ENCODE data around the gene ASTL.

ASTL gene

DNA sequence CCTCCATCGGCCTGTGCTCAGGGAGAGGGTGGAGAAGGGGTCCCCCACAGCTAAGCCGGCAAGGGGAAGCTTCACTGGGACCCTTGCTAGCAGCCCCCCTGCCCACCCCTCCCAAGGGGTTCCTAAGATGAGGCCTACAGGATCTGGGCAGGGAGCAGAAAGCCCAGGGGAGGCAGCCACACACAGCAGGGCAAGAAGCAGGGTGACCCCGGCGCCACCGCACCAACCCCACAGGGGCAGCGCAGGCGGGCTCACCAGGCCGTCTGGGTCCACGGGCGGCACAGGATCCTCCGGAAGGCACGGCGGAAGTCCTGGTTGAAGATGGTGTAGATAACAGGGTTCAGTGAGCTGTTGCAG, 23.8 kb downstream of the ASTL start:
- Mint-ChIP-seq H3K27me3 (ENCODE audit: low read depth, poor library complexity) (peaks cover 65% of the 10 kb centered on the region), H3K9me3 (peaks cover 10% of the 10 kb centered on the region), H3K36me3 (ENCODE audit: low read depth) (peaks cover 6% of the 10 kb centered on the region), H3K27ac (no peak overlapping the region), H3K4me1 (peaks cover 18% of the 10 kb centered on the region), H3K4me3 (peak overlapping the region; percentile 34)
- TF ChIP-seq, protein P1, sequence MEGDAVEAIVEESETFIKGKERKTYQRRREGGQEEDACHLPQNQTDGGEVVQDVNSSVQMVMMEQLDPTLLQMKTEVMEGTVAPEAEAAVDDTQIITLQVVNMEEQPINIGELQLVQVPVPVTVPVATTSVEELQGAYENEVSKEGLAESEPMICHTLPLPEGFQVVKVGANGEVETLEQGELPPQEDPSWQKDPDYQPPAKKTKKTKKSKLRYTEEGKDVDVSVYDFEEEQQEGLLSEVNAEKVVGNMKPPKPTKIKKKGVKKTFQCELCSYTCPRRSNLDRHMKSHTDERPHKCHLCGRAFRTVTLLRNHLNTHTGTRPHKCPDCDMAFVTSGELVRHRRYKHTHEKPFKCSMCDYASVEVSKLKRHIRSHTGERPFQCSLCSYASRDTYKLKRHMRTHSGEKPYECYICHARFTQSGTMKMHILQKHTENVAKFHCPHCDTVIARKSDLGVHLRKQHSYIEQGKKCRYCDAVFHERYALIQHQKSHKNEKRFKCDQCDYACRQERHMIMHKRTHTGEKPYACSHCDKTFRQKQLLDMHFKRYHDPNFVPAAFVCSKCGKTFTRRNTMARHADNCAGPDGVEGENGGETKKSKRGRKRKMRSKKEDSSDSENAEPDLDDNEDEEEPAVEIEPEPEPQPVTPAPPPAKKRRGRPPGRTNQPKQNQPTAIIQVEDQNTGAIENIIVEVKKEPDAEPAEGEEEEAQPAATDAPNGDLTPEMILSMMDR (IDR thresholded peaks at IDR 0.05), result no peak
- DNase-seq, result no peak

DNA sequence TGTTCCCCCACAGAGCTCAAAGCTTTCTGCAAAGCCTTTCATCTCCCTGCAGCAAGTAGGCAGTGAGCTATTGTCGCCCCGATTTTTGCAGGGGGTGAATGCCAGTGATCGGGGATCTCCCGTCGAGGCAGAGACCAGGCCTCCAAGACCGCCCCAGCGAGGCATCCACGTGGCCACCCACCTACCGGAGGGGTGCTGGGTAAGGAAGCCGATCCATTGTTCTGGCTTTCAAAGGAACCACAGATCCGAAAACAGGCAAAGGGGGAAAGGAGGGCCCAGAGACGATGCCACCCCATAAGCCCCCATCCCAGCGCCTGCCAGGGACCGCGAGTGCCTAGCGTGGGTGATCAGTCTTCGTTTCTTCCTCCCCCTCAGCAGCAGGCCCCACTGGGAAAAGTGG, 24.4 kb downstream of the ASTL start:
- peaks cover 24% of the 10 kb centered on the region for H3K4me1 Mint-ChIP-seq
- peaks cover 6% of the 10 kb centered on the region for H3K36me3 Mint-ChIP-seq (ENCODE audit: low read depth)
- peaks cover 59% of the 10 kb centered on the region for H3K27me3 Mint-ChIP-seq (ENCODE audit: low read depth, poor library complexity)
- TF ChIP-seq, protein P1 (IDR thresholded peaks at IDR 0.05), result no peak
- H3K4me3 Mint-ChIP-seq, result no peak overlapping the region
- H3K27ac Mint-ChIP-seq, result no peak overlapping the region
- no peak for DNase-seq
- H3K9me3 Mint-ChIP-seq, result peaks cover 10% of the 10 kb centered on the region

DNA sequence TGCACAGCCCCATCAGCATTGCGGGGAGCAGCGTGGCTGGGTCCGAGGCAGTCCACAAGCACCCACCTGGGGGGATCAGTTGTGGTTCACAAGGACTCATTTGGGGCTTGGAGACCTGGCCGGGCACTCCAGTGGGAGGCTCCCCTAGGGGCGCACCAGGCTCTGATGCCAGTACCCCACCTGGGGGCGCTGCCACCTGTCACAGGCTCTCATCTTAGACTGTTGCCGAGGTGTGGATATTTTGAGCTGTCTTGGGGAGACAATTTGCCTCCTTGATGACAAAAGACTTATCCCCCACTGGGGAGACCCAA, 25.0 kb downstream of the ASTL start:
- H3K27me3 Mint-ChIP-seq (ENCODE audit: low read depth, poor library complexity), result peaks cover 53% of the 10 kb centered on the region
- TF ChIP-seq, protein P1 (IDR thresholded peaks at IDR 0.05), result no peak
- no peak for DNase-seq
- H3K27ac Mint-ChIP-seq, result no peak overlapping the region
- peaks cover 30% of the 10 kb centered on the region for H3K4me1 Mint-ChIP-seq
- peaks cover 6% of the 10 kb centered on the region for H3K36me3 Mint-ChIP-seq (ENCODE audit: low read depth)
- H3K4me3 Mint-ChIP-seq, result no peak overlapping the region
- peaks cover 10% of the 10 kb centered on the region for H3K9me3 Mint-ChIP-seq

DNA sequence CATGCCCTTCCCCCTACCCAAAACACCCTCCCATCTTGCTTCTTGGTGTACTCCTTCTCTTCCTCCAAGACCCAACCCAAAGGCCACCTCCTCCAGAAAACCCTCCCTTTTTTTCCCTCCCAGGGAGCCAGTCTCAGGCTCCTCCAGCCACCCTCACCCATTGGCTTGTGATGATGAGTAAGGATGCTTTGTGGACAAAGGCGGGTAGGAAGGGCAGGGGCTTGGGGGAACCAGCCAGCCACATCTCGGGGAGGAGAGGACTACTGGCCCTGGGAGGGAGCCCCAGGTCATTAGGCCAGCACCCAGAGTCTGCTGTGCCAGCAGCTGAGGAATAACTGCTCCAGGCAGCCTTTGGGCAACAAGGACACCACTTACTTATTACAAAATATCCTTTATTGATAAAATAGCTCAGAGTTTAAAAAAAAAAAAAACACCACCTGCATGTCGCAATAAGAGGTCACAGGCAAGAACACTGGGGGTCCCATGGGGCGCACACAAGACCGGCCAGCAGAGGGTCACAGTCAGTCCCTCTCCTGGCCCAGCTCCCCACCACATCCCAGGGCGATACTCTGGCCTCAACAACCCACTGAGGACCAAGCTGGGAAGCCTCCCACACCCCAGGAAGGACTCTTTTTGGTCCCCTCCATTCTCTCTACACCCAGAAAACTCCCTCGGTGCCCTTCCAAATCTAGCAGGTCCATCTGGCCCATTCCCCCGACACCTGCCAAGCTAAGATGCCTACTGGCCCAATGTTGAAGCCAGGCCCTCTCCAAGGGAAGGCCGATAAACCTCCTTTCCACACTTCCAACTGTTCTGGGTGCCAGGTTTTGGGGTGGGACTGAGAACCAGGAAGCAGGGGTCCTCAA, 25.6 kb downstream of the ASTL start:
- TF ChIP-seq, protein P1 (IDR thresholded peaks at IDR 0.05), result no peak
- Mint-ChIP-seq H3K4me1 (peaks cover 35% of the 10 kb centered on the region), H3K27ac (no peak overlapping the region), H3K36me3 (ENCODE audit: low read depth) (peaks cover 6% of the 10 kb centered on the region), H3K27me3 (ENCODE audit: low read depth, poor library complexity) (peaks cover 47% of the 10 kb centered on the region), H3K9me3 (peaks cover 10% of the 10 kb centered on the region), H3K4me3 (no peak overlapping the region)
- DNase-seq, result no peak

DNA sequence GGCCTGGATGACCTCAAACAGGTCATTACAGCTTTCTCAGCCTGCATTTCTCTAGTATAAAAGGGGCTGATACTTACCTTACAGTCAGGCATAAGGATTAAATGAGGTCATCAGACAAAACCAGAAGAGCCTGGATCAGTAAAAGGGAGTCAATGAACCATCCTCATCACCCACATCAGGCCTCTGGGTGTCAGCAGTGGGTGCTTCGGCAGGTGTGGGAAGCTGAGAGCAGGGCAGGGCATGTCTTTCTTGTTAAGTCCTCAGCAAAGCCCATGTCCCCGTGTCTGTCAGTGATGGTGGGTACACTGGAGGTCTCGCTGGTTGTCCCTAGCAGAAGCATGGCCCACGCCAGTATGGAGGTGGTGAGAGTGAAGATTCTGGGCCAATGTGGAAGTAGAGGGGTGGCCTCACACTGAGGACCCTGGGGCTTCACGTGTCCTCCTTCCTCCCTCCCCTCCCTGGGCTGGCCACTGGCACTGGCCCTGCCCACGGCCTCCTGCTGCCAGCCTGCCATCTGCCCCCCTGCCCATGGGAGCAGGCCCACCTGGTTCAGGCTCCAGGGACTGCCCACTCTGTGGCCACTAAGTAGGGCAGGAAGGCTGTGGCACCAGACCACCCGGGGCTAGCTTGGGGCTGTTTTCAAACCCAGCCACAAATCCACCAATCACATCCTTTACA, 26.3 kb downstream of the ASTL start:
- peaks cover 36% of the 10 kb centered on the region for H3K4me1 Mint-ChIP-seq
- H3K27ac Mint-ChIP-seq, result no peak overlapping the region
- TF ChIP-seq, protein P1 (IDR thresholded peaks at IDR 0.05), result no peak
- H3K36me3 Mint-ChIP-seq (ENCODE audit: low read depth), result peaks cover 6% of the 10 kb centered on the region
- peaks cover 40% of the 10 kb centered on the region for H3K27me3 Mint-ChIP-seq (ENCODE audit: low read depth, poor library complexity)
- H3K4me3 Mint-ChIP-seq, result no peak overlapping the region
- DNase-seq, result no peak
- peaks cover 10% of the 10 kb centered on the region for H3K9me3 Mint-ChIP-seq

Data from nephron progenitor cell (in vitro differentiated cells).